Measurements from ENCODE around the gene STXBP2. TPM values are rescaled to one million over a fixed set of nuclear protein-coding genes. Genes with fewer than 3 reads are reported as not detected.
A peak's percentile ranks its signal among the peaks of the same experiment; 100 is the strongest.

Gene STXBP2
- total and polyA plus RNA-seq, 4 donors, result 25.9 to 32.7 (median 27.2) TPM

DNA sequence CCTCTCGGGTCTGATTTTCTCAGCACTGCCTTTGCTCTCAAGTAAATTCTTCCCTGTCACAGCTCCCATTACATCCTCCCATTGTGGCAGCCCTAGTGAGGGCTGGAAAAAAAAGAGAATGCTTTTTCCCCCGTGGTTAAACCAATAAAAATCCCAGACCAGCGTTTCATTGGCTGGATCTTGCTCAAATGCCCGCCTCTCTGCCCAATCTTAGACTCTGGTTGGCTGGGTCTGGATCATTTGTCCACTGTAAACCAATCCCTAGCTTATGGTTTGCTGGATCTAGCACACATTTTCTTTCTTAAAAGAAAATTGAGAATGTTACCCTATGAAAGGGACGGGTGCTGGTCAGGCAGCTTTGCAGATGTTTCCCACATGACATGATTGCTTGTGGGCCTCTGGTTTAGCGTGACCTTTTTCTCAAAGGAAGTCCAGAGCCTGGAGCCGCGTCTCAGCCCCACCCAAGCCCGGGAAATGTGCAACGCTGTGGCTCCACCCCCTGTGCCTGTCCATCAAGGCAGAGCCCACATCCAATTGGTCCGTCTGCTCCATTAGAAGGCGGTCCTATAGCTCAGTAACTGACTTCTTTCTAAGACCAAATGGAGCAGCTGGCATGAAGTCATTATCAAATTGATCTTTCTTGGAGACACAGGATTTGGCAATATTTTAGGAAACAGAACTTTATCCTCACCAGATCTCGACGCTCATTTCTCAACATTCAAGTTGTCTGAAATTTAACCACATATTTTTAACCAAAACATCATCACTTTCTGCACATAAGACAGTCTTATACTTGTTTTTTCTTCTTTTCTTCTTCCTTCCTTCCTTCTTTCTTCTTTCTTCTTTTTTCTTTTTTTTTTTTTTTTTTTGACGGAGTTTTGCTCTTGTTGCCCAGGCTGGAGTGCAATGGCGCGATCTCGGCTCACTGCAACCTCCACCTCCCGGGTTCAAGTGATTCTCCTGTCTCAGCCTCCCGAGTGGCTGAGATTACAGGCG lies 37.4 kb downstream of the STXBP2 start:
- H3K4me1 ChIP-seq (ENCODE audit: control insufficient read depth in 4 of 4, insufficient read depth in 4 of 4, low read length in 3 of 4), result peaks cover 0 to 6% (median 3%) of the 10 kb centered on the region in 4 donors
- no peak overlapping the region for H3K4me3 ChIP-seq (ENCODE audit: low read depth in 1 of 3, low read length in 3 of 3)
- peak; percentile 65 for DNase-seq (ENCODE audit: low spot score)
- WGBS, result 53% methylated on average over 21 of the region's 21 CpGs
- peak in 1 of 2 donors; percentile 4 for TF ChIP-seq HNF4A (conservative IDR thresholded peaks at IDR 0.05)
- no peak for TF ChIP-seq GABPA (IDR thresholded peaks at IDR 0.05 in 1 of 2, conservative IDR thresholded peaks at IDR 0.05 in 1 of 2)
- TF ChIP-seq FOXA2 (IDR thresholded peaks at IDR 0.05), result no peak
- no peaks in the 10 kb centered on the region for H3K36me3 ChIP-seq (ENCODE audit: control insufficient read depth in 4 of 4, insufficient read depth in 3 of 4, low read depth in 1 of 4, low read length in 3 of 4)
- no peak overlapping the region for H3K27ac ChIP-seq (ENCODE audit: low read depth in 1 of 2, low read length in 2 of 2)
- no peak overlapping the region for H3K9ac ChIP-seq (ENCODE audit: low read depth in 1 of 2, low read length in 2 of 2)
- H3K27me3 ChIP-seq (ENCODE audit: control insufficient read depth in 4 of 4, insufficient read depth in 4 of 4, low read length in 3 of 4), result peaks cover 0 to 4% (median 0%) of the 10 kb centered on the region in 4 donors
- H3K9me3 ChIP-seq (ENCODE audit: control insufficient read depth in 4 of 4, low read length in 3 of 4), result no peaks in the 10 kb centered on the region

GRCh38 chr19:7676376-7676775 lies 39.5 kb downstream of the STXBP2 start:
- Histone ChIP-seq H3K9me3 (ENCODE audit: control insufficient read depth in 4 of 4, low read length in 3 of 4) (no peaks in the 10 kb centered on the region), H3K4me3 (ENCODE audit: low read depth in 1 of 3, low read length in 3 of 3) (no peak overlapping the region), H3K27ac (ENCODE audit: low read depth in 1 of 2, low read length in 2 of 2) (peak overlapping the region in 1 of 2 donors; percentile 41), H3K9ac (ENCODE audit: low read depth in 1 of 2, low read length in 2 of 2) (no peak overlapping the region), H3K4me1 (ENCODE audit: control insufficient read depth in 4 of 4, insufficient read depth in 4 of 4, low read length in 3 of 4) (peaks cover 2 to 20% (median 9%) of the 10 kb centered on the region in 4 donors), H3K27me3 (ENCODE audit: control insufficient read depth in 4 of 4, insufficient read depth in 4 of 4, low read length in 3 of 4) (no peaks in the 10 kb centered on the region), H3K36me3 (ENCODE audit: control insufficient read depth in 4 of 4, insufficient read depth in 3 of 4, low read depth in 1 of 4, low read length in 3 of 4) (no peaks in the 10 kb centered on the region)
- no peak for DNase-seq (ENCODE audit: low spot score)
- TF ChIP-seq JUND (IDR thresholded peaks at IDR 0.05), result no peak
- no peak for TF ChIP-seq REST (IDR thresholded peaks at IDR 0.05)
- TF ChIP-seq ATF3 (IDR thresholded peaks at IDR 0.05), result no peak
- no peak for TF ChIP-seq MAX (IDR thresholded peaks at IDR 0.05)
- TF ChIP-seq NR2F2 (IDR thresholded peaks at IDR 0.05), result no peak
- TF ChIP-seq GABPA (IDR thresholded peaks at IDR 0.05 in 1 of 2, conservative IDR thresholded peaks at IDR 0.05 in 1 of 2), result no peak
- no peak for TF ChIP-seq HNF4G (IDR thresholded peaks at IDR 0.05)
- no peak for TF ChIP-seq ZBTB33 (IDR thresholded peaks at IDR 0.05)
- no peak for TF ChIP-seq YY1 (IDR thresholded peaks at IDR 0.05)
- TF ChIP-seq HNF4A (conservative IDR thresholded peaks at IDR 0.05), result no peak
- TF ChIP-seq RAD21 (IDR thresholded peaks at IDR 0.05), result no peak
- TF ChIP-seq FOXA2 (IDR thresholded peaks at IDR 0.05), result no peak
- no peak for TF ChIP-seq TAF1 (conservative IDR thresholded peaks at IDR 0.05)
- 56% methylated on average over 7 of the region's 7 CpGs for WGBS
